Stimulated activated CD4-positive, alpha-beta T cell treated with anti-CD3 and anti-CD28 coated beads, Interleukin-1b, Interleukin-23, amount 100 ng/mL, for 1 hour (primary cell): ENCODE measurements around the gene ARHGAP15.

ENCODE experiments used
- DNase-seq, 2 donors: peaks; one replicate each; pipeline ENCODE4 v3.0.0-alpha.2; 2020; ENCODE audit warnings: low read depth in 2 of 2

ARHGAP15 gene

DNA sequence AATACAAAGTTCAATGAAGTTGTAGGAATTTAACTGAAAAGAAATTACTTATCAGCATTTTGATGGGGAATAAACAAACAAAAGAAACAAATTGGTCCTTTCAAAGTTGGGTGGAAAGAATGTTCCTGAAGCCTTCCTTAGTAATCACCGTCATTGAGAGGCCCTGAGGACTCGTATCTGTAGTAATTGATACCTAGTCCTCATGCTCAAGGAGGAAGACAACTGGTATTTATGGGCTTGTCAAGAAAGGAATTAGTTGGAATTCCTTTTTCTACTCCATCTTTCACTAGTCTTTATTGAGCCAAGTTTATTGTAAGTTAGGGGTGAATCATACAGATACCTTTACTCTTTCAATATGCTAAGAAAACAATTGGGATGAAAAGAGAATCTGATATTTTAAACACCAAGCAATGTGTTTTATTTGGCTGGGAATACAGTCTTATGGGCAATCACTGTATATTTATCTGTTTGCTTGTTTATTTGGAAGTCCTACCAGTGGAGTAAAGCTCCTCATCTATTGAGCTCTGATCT is 324.8 kb downstream of the ARHGAP15 start:
- DNase-seq: no peak

DNA sequence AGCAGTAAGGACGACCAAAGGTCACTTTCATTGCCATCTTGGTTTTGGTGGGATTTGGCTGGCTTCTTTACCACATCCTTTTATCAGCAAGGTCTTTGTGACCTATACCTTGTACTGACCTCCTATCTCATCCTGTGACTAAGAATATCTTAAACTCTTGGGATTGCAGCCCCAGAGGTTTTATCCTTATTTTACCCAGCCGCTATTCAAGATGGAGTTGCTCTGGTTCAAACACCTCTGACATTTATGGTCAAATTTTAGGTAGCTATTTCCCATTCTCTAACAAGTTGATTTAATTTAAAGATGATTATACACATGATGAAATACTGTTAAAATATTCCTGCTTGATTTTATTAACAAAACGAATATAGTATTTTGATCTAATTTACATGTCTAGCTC is 326.1 kb downstream of the ARHGAP15 start:
- no peak for DNase-seq

DNA sequence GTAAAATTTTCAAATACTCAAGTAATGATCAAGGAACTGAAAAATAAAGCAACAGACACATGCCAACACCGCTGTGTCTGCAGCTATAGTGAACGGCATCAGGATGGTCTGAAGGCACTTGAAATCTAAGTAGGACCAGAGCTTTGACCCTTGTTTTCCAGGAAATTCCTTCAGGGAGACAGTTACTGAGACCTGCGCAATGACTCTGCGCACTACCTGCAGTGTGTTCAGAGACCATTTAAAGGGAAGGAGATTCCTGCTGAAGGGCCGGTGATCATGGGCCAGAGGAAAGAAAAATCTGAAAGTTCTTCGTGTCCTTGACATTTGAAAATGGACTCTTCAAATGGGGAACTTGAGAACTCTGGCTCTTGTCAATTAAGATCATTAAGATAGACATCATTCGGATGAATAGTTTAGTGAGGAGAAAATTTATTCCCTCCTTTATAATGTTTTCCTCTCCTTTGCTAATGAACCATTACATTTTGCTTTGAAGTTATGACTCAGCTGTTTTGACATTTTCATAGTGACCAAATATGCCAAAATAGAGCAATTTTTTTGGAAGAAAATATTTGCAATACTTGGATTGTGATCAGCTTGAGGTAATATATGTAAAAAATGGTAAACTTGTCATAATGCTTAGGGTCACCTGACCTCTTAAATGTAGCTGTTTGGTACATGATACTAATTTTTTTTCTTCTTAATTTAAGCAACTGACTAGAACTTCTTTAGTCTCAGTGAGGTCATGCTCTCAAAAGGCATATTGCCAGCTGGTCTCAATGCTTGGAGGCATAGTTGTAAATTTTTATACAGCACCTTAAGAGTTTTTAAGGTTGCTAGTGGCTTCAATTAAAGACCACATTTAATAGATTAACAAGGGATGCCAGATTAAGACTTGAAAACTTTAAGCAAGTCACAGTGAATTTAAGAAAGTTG is 329.3 kb downstream of the ARHGAP15 start:
- DNase-seq: no peak

DNA sequence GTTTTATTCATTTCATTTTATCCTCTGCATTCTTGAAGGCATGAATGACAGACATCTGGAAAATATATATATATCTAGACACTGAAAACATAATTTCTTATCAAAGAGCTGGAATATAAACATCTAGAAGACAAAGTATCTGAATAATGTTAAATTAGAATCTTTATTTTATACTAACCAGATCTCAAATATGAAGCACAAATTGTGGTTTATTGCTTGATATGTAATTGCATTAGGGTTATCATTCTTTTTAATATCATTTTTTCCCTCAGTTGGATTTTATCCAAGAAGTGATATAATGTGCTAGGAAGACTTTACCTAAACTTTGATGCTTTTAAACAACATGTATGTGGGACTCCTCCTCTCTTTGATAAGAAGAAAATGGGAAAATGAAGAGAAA is 331.2 kb downstream of the ARHGAP15 start:
- DNase-seq: no peak

DNA sequence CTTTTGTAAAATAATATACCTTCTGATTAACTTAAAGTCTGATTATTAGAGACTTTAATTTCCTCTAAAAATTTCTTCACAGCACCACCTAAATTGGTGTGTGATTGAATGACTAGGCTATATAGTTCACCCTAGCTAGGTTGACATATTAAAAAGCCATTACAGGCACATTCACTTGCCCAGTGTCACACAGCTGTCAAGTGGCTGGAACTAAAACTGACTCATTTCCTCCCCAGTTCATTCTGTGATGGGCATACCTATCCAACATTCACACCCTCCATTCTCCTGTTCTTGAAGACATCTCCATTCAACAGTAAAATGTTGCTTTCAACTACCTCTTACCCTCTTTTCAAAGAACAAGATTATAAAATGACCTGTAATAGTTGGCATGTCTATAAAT is 334.5 kb downstream of the ARHGAP15 start:
- no peak for DNase-seq

DNA sequence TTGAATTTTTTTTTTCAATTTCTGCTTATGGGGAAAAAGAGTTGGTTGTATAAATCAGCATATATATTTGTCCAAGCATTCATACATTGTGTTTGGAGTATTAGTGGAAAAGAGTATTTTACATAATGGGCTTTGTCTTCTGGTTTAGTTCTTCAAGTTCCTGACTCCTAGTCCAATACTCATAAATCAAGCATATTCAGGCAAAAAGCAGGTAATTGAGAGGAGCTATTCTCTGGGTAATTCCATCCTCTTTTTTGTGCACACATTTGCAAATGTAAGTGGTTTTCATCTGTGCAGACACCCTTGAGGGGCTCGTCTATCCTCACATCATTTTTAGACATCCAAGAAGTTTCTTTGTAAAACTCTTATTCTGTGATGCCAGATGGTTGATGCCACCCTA is 337.2 kb downstream of the ARHGAP15 start:
- DNase-seq: no peak

DNA sequence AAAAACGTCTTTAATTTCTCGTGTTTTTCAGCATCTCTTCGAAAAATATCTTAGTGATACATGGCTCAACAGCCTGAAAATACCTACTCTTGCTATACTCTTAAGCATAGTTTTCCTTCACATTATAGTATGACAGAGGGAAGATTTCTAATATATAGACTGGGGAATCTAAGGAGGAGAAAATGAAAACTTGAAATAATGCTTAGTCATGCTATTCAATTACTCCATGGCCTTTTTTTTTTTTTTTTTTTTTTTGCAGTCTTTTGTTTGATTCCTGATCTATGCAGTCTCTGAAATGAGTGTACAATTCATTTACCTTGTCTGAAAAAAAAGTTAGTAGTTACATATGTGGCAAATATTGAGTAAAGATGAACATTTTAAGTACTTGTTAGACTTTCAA is 337.8 kb downstream of the ARHGAP15 start:
- DNase-seq: no peak

DNA sequence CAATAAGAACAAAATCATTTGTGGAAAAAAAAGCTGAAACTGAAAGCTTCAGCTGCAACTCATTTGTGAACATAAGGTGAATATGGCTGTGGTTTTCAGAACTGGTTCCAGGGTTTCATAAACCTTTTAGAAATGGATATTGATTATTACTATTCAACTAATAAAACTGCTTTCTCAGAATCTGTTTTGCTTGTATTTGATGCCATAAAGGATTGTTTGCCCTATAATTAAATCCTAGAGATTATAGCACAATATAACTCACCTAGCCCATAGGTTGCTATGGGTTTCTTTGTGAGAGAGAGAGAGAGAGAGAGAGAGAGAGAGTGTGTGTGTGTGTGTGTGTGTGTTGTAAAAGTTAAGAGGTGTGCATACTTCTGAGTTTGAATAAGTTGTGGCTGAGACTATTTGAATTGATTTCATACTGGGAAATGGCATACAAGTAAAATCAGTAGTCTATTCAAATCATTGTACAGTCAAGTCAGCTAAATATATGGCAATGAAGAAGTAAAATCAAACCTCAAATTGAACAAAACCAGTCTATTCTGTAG is 339.2 kb downstream of the ARHGAP15 start:
- DNase-seq: no peak

DNA sequence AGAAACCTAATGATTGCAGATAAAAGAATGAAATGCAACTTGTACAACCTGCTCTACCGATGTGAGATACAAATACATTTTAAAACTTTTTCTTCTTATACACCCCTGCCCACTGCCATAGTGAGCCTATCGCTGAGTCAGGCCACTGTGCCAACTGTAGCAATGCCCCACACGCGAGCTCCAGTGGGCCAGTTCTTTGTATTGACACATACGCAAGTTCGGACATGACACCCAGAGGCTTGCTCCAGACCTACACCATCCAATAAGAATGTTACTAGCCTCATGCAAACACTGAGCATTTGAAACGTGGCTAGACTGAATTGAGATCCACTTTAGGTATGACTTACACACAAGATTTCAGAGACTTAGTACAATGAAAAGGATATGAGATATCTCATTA is 340.1 kb downstream of the ARHGAP15 start:
- DNase-seq: no peak

DNA sequence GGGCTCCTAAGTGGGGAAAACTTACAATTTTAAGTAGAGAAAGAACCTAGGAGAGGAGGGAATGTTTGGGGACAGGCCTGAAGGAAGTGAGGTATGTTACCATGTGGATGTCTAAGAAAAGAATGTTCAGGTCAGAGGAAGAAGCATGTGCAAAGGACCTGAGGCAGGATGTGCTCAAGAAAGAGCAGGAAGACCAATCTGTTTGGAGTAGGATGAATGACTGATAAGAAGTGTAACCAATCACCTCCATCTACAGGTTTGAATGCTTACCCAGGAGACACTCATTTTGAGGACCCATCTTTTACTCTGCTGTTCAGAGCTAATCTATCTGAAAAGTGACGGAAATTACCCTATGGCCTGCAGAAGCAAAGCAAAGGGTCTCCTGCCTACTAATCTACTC is 342.3 kb downstream of the ARHGAP15 start:
- no peak for DNase-seq

DNA sequence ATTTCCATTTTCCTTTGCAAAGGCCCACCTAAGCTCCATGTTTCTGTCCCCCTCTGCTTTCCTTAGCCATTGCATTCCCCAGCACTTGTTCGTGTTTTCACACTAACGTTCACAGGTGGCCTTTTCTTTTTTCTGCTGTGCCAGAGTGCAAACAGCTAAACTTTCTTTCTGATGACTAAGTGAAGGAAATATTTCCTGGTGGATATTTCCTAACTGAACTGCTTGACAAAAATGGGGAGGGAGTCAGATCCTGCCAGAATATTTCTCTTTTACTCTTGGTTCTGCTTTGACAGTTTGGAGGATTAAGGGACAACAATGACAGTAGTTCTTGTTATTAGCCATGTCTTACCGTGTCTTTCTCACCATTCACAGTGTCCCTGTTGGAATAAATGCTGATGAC is 344.0 kb downstream of the ARHGAP15 start:
- no peak for DNase-seq

DNA sequence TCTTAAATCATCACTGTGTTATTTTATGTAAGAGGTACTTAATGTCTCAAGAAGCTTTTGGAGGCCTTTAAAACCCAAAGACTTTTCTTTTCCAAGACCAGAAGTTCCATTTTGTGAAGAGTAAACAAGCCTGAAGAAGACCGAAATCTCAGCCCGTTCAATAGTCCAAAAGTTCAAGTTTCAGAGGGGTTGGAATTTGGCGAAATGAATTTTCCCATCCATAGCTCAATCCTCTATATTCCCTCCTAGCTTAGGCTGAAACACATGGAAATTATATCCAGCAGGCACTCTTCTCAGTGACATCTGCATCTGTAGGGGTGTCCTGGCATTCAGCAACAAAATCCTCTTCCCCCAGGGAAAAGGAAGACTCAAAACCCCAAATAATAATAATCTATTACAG is 344.6 kb downstream of the ARHGAP15 start:
- DNase-seq: no peak

DNA sequence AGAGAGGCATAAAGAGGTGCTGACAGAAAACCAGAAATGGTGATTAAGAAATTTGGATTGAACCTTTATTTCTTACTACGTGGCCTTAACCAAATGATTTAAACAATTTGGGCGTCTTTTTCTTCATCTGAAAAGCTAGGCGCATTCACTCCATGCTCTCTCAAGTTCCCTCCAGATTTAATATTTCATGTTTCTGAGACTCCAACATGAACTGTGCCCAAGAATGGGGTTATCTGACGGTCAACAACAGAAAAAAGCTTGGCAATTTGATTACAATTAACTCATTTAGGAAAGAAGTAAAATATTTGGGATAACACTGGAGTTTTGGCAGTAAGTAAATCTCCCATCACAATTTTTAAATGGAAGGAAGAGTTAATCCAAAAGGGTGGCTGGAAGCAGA is 345.4 kb downstream of the ARHGAP15 start:
- no peak for DNase-seq

DNA sequence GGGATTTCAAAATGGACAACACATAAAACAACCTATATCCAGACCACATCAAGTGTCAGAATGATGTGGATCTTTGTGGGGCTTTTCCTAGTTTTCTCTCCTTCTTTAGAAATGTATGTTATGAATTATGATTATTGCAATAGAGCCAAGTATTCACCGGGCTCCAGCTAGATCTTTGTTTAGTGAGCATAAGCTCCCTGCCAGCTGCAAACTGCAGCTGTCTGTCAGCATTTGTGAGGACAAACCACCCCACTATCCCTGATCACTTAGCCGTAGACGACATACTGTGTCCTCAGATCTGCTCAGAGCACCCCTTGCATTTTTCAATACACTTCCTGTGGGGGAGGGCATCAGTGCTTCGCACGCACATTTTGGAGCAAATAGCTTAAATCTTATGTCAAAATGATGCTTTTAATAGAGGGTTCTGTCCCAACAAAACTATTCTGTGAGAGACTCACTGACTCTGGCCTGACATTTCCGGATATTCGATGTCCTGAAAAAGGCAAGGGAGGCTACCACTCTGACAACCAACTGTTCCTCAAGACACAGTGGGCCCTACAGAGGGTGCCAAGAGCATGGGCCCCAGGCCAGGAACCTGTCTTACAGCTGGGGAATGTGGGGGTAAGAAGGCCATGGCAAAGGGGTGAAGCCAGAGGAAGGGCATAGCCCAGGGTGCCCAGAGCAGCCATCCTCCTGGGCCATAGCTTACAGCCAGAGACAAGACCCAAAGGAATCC is 346.0 kb downstream of the ARHGAP15 start:
- no peak for DNase-seq

DNA sequence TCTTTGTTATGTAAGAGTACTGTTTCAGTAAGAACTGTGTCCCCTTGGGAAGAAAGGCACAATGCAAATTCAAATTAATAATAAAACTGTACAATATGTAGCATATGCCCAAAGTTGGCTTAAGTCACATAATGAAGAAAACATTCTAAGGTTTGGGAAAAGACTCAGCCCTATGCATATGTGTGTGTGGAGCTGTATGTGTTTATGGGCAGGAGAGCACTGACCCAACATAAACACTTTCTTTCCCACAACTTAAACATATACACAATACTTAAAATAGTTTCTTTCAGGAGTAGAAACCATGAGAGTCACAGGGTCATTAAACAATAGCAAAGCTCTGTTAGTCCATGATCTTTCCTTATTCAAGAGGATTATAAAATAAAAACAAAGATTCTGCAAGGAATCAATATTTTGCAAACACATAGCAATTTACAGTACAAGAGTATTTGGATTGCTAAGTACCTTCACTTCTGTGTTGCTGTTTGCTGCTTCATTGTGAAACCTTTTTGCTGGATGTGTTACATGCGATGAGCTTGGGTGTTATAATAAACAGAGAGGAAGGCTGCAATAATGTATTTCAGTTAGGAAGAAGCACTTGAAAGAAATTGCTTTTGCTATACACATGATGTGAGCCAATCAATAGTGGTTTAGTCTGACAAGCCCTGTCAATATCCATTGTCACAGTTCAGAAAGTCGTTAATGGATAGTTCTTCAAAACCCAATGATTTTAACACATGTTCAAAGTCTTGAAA is 347.3 kb downstream of the ARHGAP15 start:
- no peak for DNase-seq

DNA sequence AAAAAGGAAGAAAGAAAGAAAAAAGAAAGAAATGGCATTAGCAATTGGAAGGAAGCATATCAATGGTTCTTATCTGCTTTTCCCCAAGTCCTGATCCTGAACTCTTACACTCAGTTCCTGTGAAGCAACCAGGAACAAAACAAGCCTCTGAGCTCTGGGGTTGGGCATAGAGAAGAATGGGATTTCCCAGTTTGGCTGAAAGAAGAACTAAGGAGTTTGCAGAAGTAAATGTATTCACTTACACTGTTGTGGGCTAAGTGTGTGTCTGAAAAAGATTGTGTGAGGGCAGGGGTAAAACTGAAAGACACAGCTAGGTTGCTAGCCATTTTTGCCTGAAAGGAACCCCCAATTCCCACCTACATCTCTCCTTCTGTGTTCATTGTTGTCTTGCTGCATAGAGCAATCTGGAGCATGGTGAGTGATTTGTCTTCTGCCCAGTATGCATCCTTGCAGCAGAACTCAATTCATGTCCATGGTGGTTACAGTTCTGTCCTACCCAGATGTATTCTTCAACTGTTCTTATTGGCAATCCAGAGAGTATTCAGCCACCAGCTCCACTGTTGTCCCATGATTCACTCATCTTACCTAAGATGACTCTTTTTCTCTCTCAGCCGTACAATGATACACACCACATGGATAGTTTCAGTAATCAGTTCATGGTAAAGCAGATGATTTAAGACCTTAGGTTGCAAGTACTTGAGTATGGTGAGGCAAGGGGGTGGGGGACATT is 348.7 kb downstream of the ARHGAP15 start:
- DNase-seq: no peak

DNA sequence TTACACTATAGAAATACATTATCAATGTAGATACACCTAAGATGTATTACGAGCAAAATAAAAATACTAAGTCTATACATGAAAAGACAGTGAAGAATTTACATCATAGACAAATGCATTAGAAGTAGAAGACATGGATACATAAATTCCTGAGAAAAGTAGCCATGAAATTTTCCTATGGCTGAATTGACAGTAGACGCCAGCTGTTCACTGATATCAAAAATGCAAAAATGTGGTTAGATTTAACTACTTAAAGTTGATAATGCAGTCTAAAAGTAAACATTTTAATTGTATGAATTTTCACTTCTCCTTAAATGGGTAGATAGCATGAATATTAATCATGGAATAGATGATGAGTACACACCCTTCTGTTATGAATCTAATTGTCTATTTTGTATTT is 350.9 kb downstream of the ARHGAP15 start:
- DNase-seq: no peak

DNA sequence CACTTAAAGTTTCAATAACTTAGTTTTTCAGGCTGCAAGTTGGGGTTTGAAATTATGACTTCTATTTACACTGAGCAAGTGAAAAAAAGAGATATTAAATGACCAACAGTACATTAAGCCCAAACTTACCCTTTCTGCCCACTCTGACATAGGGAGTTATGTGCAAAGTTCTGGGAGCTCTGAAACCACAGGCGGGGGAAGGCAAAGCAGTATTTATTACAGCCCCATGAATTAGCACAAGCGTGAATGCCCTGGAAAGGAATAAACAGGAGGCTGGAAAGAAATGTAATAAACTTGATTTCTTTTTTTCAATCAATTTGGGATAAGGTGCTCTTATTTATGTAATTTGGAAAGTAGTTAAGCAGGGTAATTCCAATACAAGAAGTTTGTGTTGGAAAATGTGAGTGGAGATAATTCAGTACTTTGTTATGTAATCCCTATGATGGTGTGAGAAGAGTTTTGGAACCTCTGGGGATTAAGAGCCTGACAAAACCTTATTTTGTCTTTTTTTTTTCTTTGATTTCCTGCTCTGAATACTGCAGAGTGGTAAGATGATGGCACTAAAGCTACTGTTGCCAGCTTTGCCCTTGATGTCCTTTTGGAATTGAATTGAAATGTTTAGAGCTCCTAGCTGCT is 351.5 kb downstream of the ARHGAP15 start:
- DNase-seq: no peak

DNA sequence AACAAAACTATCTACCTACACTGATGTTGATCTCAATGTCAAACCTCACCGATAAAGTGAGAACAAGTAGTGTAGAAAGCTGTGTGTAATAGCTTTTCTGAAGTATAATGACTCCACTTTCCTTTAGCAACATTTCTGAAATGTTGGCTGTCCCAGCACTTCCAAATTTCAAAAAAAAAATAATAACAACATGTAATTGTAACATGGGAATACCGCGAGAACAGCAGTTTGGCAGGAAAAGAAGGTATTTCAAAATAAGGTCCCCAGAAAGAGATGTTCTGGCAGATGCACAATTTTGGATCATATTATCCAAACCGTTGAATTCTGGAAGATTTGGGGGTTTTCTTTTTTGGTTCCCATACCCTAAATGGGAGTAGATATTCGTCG is 352.0 kb downstream of the ARHGAP15 start:
- DNase-seq: no peak

DNA sequence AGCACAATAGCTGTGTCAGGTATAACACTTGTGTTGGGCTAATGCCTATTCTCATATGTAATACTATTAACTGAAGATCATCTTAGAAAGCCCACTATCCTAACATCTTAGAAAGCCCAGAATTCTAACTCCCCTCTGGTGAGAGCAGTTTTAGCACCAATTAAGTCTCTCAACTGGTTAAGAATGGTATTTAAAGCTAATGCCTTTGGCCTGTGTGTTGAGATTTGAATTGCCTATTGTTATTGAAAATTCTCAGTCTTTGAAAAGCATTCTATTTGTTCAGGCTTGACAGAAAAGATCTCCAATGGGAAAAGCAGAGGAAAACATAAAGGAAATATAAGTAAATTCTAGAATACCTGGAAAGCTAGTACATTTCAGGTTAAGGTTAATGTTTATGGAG is 352.5 kb downstream of the ARHGAP15 start:
- no peak for DNase-seq

DNA sequence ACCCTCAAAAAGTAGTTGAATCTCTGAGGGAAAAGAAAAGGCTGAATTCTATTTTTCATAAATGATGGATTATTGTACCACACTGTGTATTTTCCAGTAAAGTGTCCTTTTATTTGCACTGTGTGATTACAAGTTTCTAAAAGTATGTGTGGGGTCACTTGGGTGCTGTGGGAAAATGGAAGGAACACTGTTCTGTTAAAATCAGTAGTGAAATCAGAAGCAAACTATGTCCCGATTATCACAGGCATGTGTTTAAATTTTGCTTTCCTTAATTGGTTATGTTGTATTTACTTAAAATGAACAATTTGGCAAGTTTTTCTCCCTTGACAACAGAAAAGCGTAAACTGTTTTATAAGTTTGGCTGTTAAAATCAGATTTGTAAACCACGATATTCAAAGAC is 353.1 kb downstream of the ARHGAP15 start:
- DNase-seq: no peak
